Gastrocnemius medialis (tissue), 4 donors: ENCODE measurements around the gene TIGD1. TPM values are rescaled to one million over a fixed set of nuclear protein-coding genes. Genes with fewer than 3 reads are reported as not detected.
A peak's percentile ranks its signal among the peaks of the same experiment; 100 is the strongest.

Experiments
- ATAC-seq, 2 donors: fragments of 150-250 bp; one replicate each; pipeline ENCODE4 v1.9.1; 2016
- DNase-seq, 2 donors: peaks; one replicate each; pipeline ENCODE4 v3.0.0-alpha.2; 2019
- H3K27ac ChIP-seq, 4 donors: fragments of 200-600 bp; sonication (generic); 1 replicate in 1 of 4; 2 replicates in 3 of 4; pipeline ENCODE4 v1.5.1; 2016 to 2018; ENCODE audit warnings: mild to moderate bottlenecking in 2 of 4, moderate library complexity in 1 of 4
- H3K27me3 ChIP-seq, 3 donors: fragments of 200-600 bp; sonication (generic) in 2 of 3; 1 replicate in 1 of 3; 2 replicates in 2 of 3; pipeline versions ENCODE4 v1.5.1 to v1.6.0; 2016 to 2019; ENCODE audit warnings: mild to moderate bottlenecking in 1 of 3, moderate library complexity in 1 of 3
- H3K36me3 ChIP-seq, 2 donors: fragments of 200-600 bp; sonication (generic) in 1 of 2; one replicate each; pipeline ENCODE4 v1.5.1; 2017 to 2018
- H3K4me1 ChIP-seq, 2 donors: fragments of 200-600 bp; sonication (generic) in 1 of 2; one replicate each; pipeline ENCODE4 v1.5.1; 2016 to 2017; ENCODE audit warnings: mild to moderate bottlenecking in 2 of 2
- H3K4me3 ChIP-seq, 4 donors: fragments of 200-600 bp; sonication (generic) in 3 of 4; 1 replicate in 1 of 4; 2 replicates in 3 of 4; pipeline ENCODE4 v1.5.1; 2016 to 2019; ENCODE audit warnings: mild to moderate bottlenecking in 2 of 4
- H3K9me3 ChIP-seq, 3 donors: fragments of 200-600 bp; sonication (generic) in 2 of 3; 1 replicate in 1 of 3; 2 replicates in 2 of 3; pipeline ENCODE4 v1.5.1; 2016 to 2019
- CTCF ChIP-seq, 5 experiments: fragments of 450-650 bp in 3 of 5; fragments of 200-600 bp in 2 of 5; sonication (generic) in 2 of 5; IDR thresholded peaks in 4 of 5; conservative IDR thresholded peaks in 1 of 5; 1 replicate in 4 of 5; 2 replicates in 1 of 5; pipeline ENCODE4 v1.5.1; 2016 to 2019; ENCODE audit warnings: antibody characterized with exemption in 5 of 5, mild to moderate bottlenecking in 3 of 5, moderate library complexity in 3 of 5
- POLR2A ChIP-seq, 2 donors: fragments of 450-650 bp; IDR thresholded peaks; one replicate each; pipeline ENCODE4 v1.6.1; 2017; ENCODE audit warnings: antibody characterized with exemption in 2 of 2, mild to moderate bottlenecking in 2 of 2, moderate library complexity in 2 of 2
- in situ Hi-C, 4 donors: fragments of 200-750 bp; cut with MboI; loops; one replicate each; pipeline versions ENCODE4 v1.15.0 to v1.8.0; 2017; ENCODE audit warnings: low sequenced_read_pairs in 4 of 4
- intact Hi-C: fragments of 100-400 bp; cut with DNase I; formaldehyde crosslinking; loops from one replicate; pipeline ENCODE4 v1.15.1; 2023; ENCODE audit warnings: low total_unique reads
- total RNA-seq, 4 donors: library from RNA; depleted of rRNA; stranded (reverse); fragments of >200 nt; gene quantifications; one replicate each; pipeline versions ENCODE4 v1.1.0 to v1.2.3, GENCODE V29; 2016

TIGD1 gene
- total RNA-seq, 4 donors from 2014 or later, result 1.4 to 3.0 (median 2.1) TPM

DNA sequence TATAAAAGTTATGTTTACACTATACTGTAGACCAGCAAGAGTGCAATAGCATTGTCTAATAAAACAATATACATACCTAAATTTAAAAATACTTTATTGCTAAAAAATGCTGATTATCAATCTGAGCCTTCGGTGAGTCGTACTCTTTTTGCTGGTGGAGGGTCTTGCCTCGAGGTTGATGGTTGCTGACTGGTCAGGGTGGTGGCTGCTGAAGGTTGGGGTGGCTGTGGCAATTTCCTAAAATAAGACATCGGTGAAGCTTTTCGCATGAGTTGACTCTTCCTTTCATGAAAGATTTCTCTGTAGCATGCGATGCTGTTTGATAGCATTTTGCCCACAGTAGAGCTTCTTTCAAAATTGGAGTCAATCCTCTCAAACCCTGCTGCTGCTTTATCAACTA lies 2.4 kb downstream of the TIGD1 start:
- no peak for DNase-seq
- Histone ChIP-seq H3K36me3 (peaks cover 0 to 9% of the 10 kb centered on the region in 2 donors), H3K27ac (no peak overlapping the region), H3K9me3 (no peaks in the 10 kb centered on the region), H3K4me3 (no peak overlapping the region), H3K4me1 (peaks cover 26 to 32% of the 10 kb centered on the region in 2 donors), H3K27me3 (no peaks in the 10 kb centered on the region)
- TF ChIP-seq CTCF (IDR thresholded peaks at IDR 0.05 in 4 of 5, conservative IDR thresholded peaks at IDR 0.05 in 1 of 5), result no peak
- TF ChIP-seq POLR2A (IDR thresholded peaks at IDR 0.05), result no peak
- intact Hi-C loops (no loop called here), in situ Hi-C loops (no loop called here)
- no peak for ATAC-seq

- no peak for ATAC-seq
- DNase-seq, result no peak
- no peak overlapping the region for H3K4me3 ChIP-seq
- intact Hi-C loops (no loop called here), in situ Hi-C loops (no loop called here)
- H3K27ac ChIP-seq, result peak overlapping the region in 2 of 4 donors; percentile 39 to 45
- TF ChIP-seq POLR2A (IDR thresholded peaks at IDR 0.05) (no peak), CTCF (IDR thresholded peaks at IDR 0.05 in 4 of 5, conservative IDR thresholded peaks at IDR 0.05 in 1 of 5) (no peak)
- H3K27me3 ChIP-seq, result no peaks in the 10 kb centered on the region
- no peaks in the 10 kb centered on the region for H3K36me3 ChIP-seq
- H3K4me1 ChIP-seq, result peaks cover 13 to 26% of the 10 kb centered on the region in 2 donors
- no peaks in the 10 kb centered on the region for H3K9me3 ChIP-seq
Measured at GRCh38 chr2:232545511-232546375, 4.6 kb downstream of the TIGD1 start.

DNA sequence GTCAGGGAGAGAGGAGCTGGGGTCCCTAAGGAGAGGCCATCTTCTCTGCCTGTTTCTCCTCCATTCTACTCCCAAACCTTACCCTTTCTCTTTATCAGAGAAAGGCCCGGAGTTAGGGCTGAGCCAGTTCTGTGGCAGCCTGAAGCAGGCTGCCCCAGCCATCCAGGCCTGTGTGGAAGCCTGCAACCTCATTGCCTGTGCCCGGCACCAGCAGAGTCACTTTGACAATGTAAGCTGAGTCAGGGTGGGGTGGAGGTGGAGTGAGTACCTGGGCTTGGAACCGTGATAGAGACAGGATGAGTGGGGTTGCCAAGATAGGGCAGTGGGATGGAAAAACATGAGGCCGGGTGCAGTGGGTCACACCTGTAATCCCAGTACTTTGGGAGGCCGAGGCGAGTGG lies 5.7 kb downstream of the TIGD1 start:
- TF ChIP-seq POLR2A (IDR thresholded peaks at IDR 0.05), result no peak
- TF ChIP-seq CTCF (IDR thresholded peaks at IDR 0.05 in 4 of 5, conservative IDR thresholded peaks at IDR 0.05 in 1 of 5), result no peak
- Histone ChIP-seq H3K9me3 (no peaks in the 10 kb centered on the region), H3K4me3 (no peak overlapping the region), H3K27ac (peak overlapping the region in 2 of 4 donors; percentile 39 to 45), H3K36me3 (no peaks in the 10 kb centered on the region), H3K27me3 (no peaks in the 10 kb centered on the region), H3K4me1 (peaks cover 14 to 28% of the 10 kb centered on the region in 2 donors)
- intact Hi-C loops, result no loop called here
- ATAC-seq (no peak), DNase-seq (no peak)
- in situ Hi-C loops, result no loop called here

DNA sequence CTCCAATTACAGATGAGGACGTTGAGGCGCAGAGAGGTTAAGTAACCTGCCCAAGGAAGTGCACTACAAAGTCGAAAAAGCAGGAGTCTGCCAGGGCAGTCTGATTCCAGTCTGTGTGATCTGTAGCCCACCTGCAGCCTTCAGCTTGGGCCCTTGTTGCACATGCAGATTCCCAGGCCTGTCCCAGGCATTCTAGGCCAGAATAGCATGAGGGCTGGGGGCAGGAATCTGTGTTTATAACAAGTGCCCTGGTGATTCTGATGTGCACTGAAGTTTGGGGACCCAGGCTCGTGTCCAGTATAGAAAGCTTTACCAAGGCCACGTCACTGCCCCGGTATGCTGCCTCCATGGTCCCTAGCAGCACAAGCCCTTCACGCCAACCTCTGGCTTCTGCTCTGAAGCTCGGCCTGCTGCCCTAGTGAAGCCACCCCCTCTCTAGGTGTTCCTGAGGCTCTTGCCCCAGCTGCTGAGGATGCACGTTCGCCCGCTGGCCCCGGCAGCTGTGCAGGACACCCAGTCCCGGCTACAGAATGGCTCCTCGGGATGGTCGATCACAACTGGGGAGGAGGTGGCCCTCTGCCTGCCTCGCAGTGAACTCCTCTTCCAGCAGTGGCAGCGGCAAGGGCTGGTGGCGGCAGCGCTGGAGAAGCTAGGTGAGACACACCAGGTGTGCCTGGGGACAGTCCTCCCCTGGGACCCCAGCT lies 6.3 kb downstream of the TIGD1 start:
- in situ Hi-C loops, result no loop called here
- peaks cover 14 to 29% of the 10 kb centered on the region in 2 donors for H3K4me1 ChIP-seq
- H3K27ac ChIP-seq, result peak overlapping the region in 2 of 4 donors; percentile 39 to 45
- H3K36me3 ChIP-seq, result no peaks in the 10 kb centered on the region
- intact Hi-C loops, result no loop called here
- no peak for ATAC-seq
- peak in 1 of 2 donors; percentile 13 for DNase-seq
- no peaks in the 10 kb centered on the region for H3K27me3 ChIP-seq
- no peak overlapping the region for H3K4me3 ChIP-seq
- no peaks in the 10 kb centered on the region for H3K9me3 ChIP-seq
- TF ChIP-seq POLR2A (IDR thresholded peaks at IDR 0.05) (no peak), CTCF (IDR thresholded peaks at IDR 0.05 in 4 of 5, conservative IDR thresholded peaks at IDR 0.05 in 1 of 5) (no peak)
